Measurements from ENCODE around the gene RHEX. TPM values are rescaled to one million over a fixed set of nuclear protein-coding genes. Genes with fewer than 3 reads are reported as not detected.
A peak's percentile ranks its signal among the peaks of the same experiment; 100 is the strongest.
"Not testable (repeated sequence)": the region's sequence is repeated elsewhere in the genome, so short reads cannot be mapped to it uniquely, and the experiment has no call there.

The RHEX gene, protein sequence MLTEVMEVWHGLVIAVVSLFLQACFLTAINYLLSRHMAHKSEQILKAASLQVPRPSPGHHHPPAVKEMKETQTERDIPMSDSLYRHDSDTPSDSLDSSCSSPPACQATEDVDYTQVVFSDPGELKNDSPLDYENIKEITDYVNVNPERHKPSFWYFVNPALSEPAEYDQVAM
- total RNA-seq: 1 to 10 TPM; 1.8 to 4.3 TPM
- long read RNA-seq, donor 1, partial matches to known transcripts: 0 of 1 reads
- long read RNA-seq, donor 1, other reads (novel, unspliced or antisense): 0 of 1 reads
- long read RNA-seq, donor 2, partial matches to known transcripts: 0 of 1 reads
- long read RNA-seq, donor 2, other reads (novel, unspliced or antisense): 0 of 1 reads

DNA sequence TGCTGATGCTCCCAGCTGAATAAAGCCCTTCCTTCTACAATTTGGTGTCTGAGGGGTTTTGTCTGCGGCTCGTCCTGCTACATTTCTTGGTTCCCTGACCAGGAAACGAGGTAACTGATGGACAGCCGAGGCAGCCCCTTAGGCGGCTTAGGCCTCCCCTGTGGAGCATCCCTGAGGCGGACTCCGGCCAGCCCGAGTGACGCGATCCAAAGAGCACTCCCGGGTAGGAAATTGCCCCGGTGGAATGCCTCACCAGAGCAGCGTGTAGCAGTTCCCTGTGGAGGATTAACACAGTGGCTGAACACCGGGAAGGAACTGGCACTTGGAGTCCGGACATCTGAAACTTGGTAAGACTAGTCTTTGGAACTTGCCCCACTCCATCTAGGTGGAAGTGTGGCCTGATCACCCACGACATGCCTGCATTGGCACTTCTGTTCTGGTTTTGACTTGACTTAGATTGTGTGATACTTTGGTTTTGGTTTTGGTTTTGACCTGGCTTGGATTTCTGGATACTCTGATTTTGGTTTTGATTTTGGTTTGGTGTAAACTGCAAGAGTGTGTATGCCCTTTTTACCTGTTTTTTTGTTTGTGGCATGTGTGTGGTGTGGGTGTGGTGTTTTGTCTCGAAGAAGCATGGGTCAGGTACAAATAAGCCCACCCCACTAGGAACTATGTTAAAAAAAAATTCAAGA, at the start of gene RHEX:
Gene RHEX (plus strand): TSS at position 255 of the 692 bp plus-strand sequence. CDS start 44,656 bp downstream, outside the sequence.
- intact Hi-C loops (cut with DNase I): not testable (repeated sequence)

DNA sequence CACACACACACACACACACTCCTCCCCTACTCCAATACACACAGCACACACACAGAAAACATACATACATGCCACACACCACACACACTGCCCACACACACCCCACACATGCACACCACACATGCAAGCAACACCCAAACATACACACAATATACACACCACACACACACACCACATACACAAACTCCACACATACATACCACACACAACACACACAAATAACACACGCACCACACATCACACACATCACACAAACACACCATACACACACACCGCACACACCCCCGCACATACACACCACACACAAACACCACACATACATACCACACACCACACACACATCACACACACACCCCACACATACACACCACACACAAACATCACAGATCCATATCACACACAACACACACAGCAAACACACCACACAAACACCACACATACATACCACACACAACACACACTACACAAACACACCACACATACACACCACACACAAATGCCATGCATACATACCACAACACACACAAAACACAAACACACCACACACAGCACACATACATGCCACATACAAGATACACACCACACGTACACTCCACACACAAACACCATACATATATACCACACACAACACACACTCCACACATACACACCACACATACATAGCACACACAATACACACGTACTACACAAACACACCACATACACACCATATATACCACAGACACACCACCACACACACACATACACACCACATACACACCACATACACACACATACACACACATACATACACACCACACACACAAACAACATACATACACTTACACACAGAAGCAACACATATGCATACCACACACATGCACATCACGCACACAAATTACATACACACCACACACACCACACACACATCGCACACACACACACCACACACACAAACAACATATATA, 48.8 kb upstream of the RHEX start:
- intact Hi-C loops (cut with DNase I): no loop called here
- DNase-seq (ENCODE audit: low spot score): no peak

More for the DNA sequence above, at the start of gene RHEX:
- DNase-seq (ENCODE audit: low spot score): not testable (repeated sequence)

DNA sequence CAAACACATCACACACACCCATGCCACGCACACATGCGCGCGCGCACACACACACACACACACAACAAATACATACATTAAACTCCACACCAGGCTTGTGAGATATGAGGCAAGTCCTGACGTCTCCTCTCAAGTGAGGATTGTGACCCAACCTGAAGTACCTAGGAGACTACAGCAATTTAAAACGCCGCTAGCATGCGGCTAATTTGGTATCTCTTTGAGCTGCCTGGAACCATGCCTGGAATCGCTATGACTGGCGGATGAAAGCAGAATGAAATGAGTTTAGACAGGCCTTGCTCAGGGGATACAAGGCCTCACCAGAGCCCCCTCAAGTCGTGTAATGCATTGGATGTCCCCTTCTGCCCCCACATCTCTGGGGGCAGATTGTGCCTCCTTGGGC, 48.1 kb upstream of the RHEX start:
- intact Hi-C loops (cut with DNase I): no loop called here

DNA sequence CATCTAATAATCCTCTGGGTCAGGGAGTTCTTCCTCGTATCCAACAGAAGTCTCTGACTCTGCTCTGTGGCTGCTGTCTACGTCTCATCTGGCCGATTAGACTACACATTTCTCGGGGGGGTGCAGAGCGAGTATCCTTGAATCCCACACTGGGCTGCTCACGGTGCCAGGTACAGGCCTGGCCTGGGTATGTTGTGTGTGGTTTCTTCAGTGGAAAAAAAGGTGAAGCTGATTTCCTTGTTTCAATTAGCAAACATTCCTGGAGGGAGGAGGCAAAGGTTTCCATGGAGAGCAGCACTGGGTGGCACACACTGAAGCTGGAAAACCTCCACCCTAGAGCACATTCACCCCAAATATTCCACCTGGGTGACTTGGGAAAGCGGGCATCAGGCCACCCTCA, 47.7 kb upstream of the RHEX start:
- DNase-seq (ENCODE audit: low spot score): no peak
- intact Hi-C loops (cut with DNase I): no loop called here

More for the DNA sequence above, 48.1 kb upstream of the RHEX start:
- no peak for DNase-seq (ENCODE audit: low spot score)

DNA sequence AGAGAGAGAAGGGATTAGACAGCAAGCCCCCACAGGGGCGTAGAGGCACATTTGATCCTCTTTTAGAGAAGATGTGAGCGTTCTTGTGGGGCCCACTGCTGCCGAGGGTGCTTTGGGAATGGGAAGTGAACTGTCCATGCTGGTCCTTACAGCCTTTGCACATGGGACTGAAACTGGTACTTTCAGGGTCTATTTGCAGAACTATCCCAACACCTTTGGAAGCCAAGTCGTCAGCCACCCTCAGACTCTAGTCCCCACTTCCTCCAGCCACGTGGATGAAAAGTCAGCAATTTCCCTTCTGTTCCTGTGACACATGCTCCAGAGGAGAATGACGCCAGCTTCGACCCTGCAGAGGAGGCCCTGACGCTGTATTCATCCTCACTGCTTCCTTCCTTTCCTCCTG, 47.2 kb upstream of the RHEX start:
- intact Hi-C loops (cut with DNase I): no loop called here

DNA sequence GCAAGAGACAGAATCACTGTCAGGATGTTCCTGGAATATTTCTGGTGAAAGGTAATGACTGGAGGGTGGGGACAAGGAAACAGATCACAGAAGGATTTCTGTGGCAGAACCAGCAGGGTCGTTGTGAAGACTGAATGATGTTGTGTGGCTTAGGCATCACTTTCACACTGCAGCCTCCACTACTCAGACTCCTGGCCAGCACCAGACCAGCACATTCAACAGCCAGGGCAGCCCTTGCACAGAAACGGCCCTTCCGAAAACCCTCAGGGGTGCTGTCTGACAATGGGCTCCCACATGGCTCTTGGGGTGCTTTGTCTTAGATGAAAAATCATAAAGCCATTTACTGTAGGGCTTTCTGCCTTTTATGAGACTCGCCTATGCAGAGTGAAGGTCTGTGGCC, 46.0 kb upstream of the RHEX start:
- DNase-seq (ENCODE audit: low spot score): no peak
- intact Hi-C loops (cut with DNase I): no loop called here

More for the DNA sequence above, 47.2 kb upstream of the RHEX start:
- no peak for DNase-seq (ENCODE audit: low spot score)

DNA sequence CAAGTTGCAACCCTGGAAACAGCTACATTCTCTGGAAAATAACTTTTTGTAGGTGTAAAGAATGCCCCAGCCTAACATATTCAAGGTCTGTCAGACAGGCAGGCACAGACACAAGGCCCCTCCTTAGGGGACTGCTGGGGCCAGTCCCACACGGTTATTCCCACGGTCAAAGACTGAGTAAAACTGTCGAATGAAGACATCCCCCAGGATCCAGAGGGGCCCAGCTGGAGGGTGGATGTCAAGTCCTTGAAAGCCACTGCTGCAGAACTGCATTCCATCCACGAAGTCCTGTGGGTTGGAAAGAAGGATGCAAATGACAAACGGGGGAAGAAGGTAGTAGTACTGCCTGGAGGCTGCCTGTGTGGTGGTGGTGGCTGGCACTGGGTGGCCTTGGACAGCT, 42.9 kb upstream of the RHEX start:
- intact Hi-C loops (cut with DNase I): no loop called here

DNA sequence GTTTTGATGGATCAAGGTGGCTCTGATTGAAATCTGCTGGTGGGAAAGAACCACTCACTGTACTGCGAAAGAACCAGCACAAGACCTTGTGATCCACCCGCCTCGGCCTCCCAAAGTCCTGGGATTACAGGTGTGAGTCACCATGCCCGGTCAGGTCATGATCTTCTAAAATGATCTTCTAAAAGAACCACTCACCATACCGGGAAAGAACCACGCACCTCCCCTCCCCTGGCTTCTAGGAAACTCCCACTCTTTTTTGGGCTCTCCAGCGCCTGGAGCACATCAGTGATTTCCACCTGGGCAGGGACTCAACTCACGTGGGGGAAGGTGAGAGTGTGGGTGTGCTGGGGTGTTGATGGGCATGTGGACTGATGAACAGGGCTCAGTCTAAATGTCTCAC, 41.9 kb upstream of the RHEX start:
- intact Hi-C loops (cut with DNase I): no loop called here
- DNase-seq (ENCODE audit: low spot score): no peak

More for the DNA sequence above, 42.9 kb upstream of the RHEX start:
- no peak for DNase-seq (ENCODE audit: low spot score)

DNA sequence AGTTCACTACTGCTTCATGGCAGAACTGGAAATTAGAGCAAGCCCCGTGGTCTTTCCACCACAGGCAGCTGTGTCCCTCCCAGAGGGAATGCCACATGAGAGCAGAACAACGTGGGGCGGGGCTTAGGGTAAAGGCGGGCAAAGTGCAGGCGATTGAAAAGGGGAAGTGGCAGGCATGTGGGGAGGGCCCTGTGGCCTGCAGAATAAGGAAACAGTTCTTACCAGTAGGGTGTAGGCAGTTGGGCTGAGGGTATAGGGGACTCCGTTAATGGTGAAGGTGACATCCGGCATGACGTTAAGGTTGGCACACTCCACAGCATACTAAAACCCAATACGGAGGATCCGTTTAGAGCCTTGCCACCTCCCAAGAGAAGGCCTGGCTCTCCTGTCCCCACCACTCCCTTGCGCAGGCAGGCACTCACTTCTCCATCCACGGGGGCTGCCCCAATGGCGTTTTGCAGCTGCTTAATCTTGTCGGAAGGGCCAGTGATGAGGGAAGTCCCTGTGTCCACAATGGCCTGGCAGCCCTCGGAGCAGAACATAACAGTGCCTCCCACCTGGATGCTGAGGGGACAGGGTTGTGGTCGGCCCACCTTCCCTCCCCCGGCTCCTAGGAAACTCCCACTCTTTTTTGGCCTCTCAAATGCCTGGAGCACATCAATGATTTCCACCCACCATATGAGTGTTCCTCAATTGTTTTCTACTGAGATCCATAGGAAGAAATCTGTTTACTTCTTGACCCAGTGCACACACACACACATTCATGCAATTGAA, 40.7 kb upstream of the RHEX start:
- peak; percentile 93 for DNase-seq (ENCODE audit: low spot score)
- intact Hi-C loops (cut with DNase I): no loop called here

DNA sequence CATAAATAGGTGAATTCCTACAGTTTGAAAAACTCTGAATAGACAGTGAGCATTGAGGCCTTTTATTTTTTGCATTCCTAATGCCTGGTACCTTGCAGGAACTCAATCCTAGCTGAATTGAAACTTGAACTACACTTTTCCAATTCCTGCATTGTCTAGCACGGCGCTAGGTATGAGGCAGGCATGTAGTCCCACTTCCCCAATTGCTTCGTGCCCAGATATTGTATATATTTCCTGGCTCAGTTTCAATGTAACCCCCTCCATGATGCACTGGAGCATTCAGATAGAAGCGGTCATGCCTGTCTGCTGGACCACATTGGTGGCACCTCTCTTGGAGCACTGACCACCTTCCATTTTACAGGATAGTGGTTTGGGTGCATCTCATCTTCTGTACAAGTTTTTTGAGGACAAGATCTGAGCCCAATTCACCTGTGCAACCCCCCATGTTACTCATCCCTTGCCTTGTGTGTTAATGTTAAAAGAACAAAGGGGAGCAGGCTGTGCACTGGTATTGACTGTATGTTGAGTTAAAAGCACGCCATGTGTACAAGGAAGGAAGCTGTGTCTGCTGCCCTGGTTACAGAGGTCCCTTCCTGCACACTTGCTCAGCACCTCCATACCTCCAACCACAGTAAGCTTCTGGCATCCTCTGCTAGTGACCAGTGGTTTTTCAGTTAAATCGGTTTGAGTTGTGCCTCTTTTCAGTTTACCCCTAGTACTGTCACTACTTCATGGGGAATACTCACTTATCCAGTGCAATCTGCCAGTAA, 39.8 kb upstream of the RHEX start:
- DNase-seq (ENCODE audit: low spot score): no peak
- intact Hi-C loops (cut with DNase I): no loop called here

DNA sequence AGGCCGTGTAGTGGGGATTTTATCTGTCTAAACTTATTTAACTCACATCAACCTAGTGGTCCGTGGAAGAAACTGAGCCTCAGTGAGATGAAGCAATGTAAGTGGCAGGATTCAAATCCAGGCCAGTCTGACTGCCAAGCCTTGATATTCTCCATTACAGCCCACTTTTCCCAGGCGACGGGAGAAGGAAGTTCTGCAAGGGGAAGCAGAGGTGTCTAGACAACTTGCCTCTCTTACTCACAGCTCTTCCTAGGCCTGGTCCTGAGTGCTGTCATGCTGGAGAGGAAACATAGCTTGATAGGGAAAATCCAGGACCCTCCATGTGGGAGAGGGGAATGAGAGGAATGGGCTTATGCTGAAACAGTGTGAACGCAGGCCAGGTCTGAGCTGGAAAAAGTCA, 38.4 kb upstream of the RHEX start:
- intact Hi-C loops (cut with DNase I): no loop called here
- no peak for DNase-seq (ENCODE audit: low spot score)

DNA sequence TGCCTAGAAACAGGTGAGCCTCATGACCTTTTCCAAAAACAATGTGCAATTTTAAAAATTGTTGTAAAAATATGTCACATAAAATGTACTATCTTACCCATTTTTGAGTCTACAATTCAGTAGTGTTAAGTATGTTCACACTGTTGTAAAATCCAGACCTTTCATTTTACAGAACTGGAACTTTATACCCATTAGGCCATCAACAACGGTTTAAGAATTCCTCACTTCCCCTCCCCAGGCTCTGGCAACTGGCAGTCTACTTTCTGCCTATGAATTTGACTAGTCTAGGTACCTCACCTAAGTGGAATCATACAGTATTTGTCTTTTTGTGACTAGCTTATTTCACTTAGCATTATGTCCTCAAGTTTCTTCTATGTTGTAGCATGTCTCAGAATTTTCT, 37.9 kb upstream of the RHEX start:
- intact Hi-C loops (cut with DNase I): no loop called here
- DNase-seq (ENCODE audit: low spot score): no peak

DNA sequence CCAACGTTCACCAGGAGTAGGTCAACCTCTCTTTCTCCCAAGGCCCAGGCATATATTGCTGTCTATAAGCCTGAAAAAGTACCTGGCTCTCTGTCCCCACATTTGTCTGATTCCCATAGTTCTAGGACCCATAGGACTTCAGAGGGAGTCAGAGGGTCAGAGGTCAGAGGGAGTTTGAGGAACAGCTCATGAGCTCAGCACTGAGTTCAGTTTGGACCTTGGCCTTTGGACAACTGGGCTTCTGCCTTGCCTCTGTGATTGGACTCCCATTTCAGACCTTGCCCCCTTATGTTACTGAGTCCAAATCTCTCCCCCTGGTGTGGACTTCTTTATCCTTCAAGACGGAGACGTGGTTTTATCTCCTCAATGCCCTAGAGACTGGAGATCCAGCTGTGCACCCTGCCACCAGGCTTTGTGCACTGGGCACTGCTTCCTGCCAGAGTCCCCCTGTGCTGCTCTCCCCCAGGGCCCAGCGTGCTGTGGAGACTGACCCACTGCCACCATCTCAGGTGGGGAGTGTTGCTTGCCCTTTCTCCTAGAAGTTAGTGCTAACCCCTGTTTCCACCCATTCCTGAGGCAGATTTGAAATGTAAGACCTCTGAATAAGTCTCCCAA, 32.5 kb upstream of the RHEX start:
- intact Hi-C loops (cut with DNase I): loop anchor here in 1 of 2 donors (10.0 kb wide), 1 partner anchor 1944 kb away; no protein-coding TSS in a partner anchor
- DNase-seq (ENCODE audit: low spot score): no peak

DNA sequence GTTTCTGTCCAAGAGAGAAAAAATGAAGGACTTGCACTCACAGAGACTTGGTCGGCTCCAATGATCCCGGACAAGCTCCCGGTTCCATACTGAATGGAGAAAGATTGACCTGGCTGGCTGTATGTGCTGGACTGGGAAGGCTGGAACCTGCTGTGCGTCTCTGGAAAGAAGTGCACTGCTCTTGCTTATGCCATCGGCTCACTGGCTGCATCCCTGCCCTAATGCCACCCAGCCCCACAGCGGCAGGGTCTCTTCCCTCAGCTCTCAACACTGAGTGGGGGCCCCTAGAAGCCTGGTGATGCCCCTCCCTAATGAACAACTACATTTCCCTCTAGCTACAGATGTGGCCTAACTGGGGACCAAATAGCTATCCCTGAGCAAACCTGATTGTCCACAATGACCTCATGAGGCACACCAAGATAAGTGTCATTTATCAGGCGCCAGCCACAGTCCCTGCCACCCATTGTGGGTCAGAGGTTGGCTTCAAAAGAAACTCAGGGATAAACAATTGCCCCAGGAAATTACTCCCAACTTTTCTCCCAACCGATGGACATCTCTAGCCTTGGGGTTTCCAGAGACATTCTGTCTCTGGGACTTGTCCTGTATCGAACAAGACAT, 31.9 kb upstream of the RHEX start:
- no peak for DNase-seq (ENCODE audit: low spot score)
- intact Hi-C loops (cut with DNase I): loop anchor here in 1 of 2 donors (10.0 kb wide), 1 partner anchor 1944 kb away; no protein-coding TSS in a partner anchor

DNA sequence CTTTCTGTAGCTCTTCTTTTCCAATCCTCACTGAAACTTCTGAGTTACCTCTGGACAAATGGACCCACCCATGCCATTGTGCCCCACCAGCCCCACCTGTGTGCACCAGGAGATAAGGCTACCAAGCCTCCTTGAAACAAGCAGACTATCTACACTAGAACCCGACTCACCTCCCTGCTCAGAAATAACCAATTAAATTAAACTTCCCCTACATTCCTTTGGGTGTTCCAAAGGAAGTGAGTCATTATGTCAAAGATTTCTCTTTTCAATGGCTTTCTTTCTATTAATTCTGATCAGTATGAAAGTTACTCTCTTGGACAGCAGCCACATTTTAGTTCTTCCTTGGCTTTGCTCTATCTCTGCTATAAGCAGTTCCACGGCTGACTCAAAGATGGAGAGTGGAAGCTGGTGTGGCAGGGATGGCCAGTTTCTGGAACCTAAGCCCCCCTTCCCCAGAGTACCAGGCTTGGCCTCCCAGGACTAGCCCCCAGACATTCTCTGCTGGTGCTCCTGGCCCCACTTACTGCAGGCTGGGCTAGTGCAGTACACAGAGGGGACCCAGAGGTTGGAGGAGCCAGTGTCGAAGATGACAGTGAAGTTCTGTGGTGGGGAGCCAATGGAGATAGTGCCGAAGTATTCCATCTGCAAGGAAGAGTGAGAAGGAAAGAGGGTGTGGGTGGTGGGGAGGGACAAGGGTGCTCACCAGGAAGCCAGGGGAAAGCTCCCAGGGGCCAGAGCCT, 31.2 kb upstream of the RHEX start:
- intact Hi-C loops (cut with DNase I): loop anchor here in 1 of 2 donors (10.0 kb wide), 1 partner anchor 1943 kb away; no protein-coding TSS in a partner anchor
- no peak for DNase-seq (ENCODE audit: low spot score)

DNA sequence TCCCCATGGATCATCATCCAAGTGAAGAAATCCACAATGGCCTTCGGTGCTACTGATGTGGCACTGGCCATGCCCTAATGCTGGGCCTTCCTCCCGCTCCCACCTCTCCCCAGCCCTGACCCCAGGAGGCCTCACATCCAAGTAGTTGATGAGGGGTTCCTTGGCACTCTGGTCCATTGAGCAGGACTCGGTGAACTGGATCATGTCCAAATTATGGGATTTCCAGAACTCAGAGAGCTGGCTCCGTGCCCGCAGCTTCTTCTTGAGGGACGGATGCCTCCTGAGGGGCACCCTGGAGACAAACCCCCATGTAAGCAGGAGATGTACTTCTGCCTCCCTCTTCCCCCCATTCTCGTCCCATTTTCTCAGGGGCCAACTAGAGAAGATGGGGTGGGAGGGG, 30.2 kb upstream of the RHEX start:
- intact Hi-C loops (cut with DNase I): loop anchor here in 1 of 2 donors (10.0 kb wide), 1 partner anchor 1942 kb away; no protein-coding TSS in a partner anchor
- no peak for DNase-seq (ENCODE audit: low spot score)

Data from posterior vena cava (tissue), 2 donors.